ENCODE measurements around the gene GPD1.
A peak's percentile ranks its signal among the peaks of the same experiment; 100 is the strongest.
"Not testable (repeated sequence)": the region's sequence is repeated elsewhere in the genome, so short reads cannot be mapped to it uniquely, and the experiment has no call there.

The GPD1 gene

GRCh38 chr12:50074936-50075807 lies 28.6 kb upstream of the GPD1 start:
- DNase-seq, result peak; percentile 74

- no peak for DNase-seq
Observed at GRCh38 chr12:50075808-50076170, 28.0 kb upstream of the GPD1 start.

- no peak for DNase-seq
Observed at GRCh38 chr12:50077099-50077498, 26.7 kb upstream of the GPD1 start.

DNA sequence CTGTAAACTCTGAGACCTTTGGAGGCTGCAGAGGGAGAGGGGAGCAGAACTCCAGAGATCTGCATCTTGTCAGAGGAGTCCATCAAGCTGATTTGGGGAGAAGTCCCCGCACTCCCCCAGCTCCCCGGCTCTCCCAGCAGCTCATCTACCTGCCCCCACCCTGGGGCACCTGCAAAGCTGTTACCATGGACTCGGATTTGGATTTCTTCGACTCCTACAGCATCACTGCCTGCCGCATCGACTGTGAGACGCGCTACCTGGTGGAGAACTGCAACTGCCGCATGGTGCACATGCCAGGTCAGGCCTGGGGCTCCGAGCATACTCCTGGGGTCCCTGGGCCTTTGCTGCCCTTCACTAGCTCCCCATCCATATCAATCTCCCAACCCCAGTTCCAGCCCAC lies 25.5 kb upstream of the GPD1 start:
- DNase-seq, result no peak

DNA sequence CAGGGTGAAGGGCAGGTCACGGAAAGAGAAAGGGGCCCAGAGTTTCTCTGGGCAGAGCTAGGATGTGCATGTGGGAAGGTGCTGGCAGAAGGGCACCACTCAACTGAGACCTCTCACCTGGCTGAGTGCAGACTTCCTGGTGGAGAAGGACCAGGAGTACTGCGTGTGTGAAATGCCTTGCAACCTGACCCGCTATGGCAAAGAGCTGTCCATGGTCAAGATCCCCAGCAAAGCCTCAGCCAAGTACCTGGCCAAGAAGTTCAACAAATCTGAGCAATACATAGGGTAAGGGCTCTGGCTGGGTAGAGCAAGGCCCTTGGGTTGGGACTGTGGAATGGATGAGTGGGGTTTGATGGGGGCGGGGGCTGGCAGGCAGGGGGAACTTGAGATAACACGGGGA lies 24.0 kb upstream of the GPD1 start:
- no peak for DNase-seq

GRCh38 chr12:50081096-50081808 lies 22.6 kb upstream of the GPD1 start:
- no peak for DNase-seq

DNA sequence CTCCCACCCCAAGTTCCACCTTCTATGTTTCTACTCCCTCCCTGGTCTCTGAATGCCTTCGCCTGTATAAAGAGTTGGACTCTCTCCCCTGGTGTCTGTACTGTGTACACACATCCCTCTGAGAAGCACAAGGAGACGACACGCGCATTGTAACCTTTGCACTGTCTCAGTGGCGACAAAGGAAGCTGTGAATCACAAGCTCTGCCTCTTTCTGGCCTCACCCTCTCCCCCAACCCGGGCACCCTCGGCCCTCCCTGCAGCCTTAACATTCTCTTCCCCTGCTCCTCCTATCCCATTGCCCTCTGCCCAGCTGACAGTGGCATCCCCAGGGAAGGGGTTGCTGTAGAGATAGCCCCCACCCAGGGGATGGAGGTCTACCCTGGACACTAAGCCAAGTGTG lies 21.2 kb upstream of the GPD1 start:
- DNase-seq, result no peak

DNA sequence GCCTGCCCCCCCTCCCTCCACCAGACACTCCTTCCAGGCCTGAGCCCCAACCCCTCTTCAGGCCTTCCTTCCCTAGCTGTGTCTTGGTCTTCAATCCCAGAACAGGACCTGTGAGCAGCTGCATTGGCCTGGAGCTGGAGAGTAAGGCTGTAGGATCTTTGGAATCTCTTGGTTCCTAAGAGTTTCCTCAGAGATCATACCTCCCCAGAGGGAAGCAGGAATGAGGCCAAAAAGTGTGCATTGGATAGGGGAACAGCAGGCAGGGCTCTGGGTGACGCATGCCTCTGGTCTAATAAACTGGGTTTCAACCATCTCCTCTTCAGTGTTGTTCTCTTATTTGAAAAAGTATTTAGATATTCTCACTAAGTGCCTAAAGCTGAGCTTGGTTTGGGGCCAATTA lies 20.5 kb upstream of the GPD1 start:
- DNase-seq, result no peak

DNA sequence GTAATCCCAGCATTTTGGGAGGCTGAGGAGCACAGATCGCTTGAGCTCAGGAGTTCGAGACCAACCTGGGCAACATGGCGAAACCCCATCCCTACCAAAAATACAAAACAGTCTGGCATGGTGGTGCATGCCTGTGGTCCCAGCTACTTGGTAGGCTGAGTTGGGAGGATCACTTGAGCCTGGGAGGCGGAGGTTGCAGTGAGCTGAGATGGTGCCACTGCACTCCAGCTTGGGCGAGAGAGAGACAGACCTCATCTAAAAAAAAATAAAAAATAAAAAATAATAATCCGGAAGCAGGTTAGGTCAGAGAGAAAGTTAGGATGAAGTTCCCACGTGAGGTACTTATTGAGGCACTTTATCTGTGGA lies 19.4 kb upstream of the GPD1 start:
- not testable (repeated sequence) for DNase-seq

DNA sequence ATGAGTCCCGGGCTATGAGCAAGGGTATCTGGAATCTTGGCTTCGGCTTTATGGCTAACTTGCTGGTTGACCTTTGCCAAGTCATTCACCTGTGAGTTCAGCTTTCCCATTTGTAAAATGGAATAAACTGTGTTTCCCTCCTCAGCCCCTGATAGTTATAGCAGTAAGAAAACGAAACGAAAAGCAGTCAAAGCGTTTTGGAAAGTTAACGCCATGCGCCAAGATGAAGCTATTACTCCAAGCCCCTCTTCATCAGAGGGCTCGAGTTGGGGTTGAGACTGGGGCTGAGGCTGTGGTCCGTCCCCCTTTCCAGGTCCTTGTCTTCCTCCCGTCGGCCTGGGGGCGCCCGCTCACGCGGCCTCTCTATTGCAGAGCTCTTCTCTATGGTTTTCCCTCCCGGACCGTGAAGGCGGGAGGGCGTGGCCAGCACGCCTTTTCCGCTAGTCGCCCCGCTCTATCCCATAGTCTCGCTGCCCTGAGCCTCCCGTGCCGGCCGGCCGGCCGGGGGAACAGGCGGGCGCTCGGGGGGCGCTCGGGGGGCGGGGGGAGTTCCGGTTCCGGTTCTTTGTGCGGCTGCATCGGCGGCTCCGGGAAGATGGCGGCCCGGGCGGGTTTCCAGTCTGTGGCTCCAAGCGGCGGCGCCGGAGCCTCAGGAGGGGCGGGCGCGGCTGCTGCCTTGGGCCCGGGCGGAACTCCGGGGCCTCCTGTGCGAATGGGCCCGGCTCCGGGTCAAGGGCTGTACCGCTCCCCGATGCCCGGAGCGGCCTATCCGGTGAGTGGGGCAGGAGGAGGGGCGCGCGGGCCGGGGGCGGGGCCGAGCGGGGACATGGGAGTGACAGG lies 18.8 kb upstream of the GPD1 start, which contains the start of gene SMARCD1:
Gene SMARCD1, plus strand, starts transcription at position 568 of the 840 bp plus-strand sequence. Its CDS starts 28 bp downstream, at position 596.
- peak; percentile 81 for DNase-seq

DNA sequence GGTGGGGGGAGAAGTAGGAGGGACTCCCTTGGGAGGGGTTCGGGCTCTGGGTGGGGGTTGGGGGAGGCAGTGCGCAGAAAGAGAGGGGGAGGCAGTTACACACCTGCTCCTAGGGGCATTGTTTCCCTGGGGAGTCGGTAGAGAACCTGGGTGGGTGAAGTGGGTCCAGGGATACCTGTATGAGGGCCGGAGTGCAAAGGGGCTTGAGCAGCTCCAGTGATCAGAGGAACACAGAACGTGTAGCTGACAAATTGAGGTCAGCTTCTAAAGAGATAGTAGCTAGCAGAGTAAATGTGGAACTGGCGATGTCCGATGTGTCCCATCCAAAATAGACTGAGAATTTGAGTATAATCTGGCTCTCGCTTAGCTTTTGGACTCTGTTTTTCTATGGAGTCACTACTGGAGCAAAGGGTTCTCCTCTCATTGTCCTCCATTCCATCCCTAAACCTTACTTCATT lies 18.2 kb upstream of the GPD1 start:
- DNase-seq, result no peak

DNA sequence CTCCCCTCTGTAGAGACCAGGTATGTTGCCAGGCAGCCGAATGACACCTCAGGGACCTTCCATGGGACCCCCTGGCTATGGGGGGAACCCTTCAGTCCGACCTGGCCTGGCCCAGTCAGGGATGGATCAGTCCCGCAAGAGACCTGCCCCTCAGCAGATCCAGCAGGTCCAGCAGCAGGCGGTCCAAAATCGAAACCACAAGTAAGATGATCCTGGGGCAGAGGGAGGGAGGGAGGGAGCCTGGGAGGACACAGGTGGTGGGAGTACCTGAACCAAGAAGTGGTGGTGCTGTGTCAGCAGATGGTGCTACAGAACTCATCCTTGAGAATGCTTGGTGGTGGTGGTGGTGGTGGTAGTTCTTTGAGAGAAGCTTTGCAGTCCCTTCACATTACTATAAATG lies 17.7 kb upstream of the GPD1 start:
- DNase-seq, result no peak

DNA sequence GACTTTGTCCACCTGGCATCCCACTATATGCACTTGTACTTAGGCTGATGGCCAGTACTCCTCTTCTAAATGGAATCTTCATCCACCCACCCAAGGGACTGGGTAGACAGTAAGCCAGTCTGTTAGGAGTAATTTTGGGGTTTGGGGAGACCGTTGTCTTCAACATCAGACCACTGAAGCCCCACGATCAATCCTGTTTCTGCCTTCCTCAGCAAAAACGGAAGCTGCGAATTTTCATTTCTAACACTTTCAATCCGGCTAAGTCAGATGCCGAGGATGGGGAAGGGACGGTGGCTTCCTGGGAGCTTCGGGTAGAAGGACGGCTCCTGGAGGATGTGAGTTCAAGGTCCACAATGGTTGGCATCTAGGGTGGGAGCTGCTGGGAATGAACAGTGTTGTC lies 16.7 kb upstream of the GPD1 start:
- no peak for DNase-seq

GRCh38 chr12:50087995-50088394 lies 15.8 kb upstream of the GPD1 start:
- DNase-seq, result no peak

- DNase-seq, result peak; percentile 51
Observed at GRCh38 chr12:50088577-50089335, 15.1 kb upstream of the GPD1 start.

DNA sequence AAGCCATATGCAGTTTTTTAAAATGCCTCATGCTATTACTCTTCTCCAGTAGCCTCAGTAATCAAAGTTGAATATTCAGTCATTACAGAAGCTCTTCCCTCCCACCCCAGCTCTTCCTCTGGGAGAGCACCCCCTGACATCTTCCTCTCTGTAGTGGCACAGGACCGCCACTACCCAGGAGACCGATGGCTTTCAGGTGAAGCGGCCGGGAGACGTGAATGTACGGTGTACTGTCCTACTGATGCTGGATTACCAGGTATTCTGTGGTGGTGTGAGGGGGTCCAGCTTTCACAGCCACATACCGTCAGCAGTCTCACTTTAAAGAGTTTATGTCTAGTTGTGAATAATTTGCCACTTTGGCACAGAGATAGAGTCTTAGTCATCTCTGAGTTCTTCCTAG lies 14.1 kb upstream of the GPD1 start:
- no peak for DNase-seq

- no peak for DNase-seq
Observed at GRCh38 chr12:50090391-50090790, 13.4 kb upstream of the GPD1 start.

- no peak for DNase-seq
Observed at GRCh38 chr12:50097952-50098351, 5.9 kb upstream of the GPD1 start.

- no peak for DNase-seq
Observed at GRCh38 chr12:50099302-50100008, 4.4 kb upstream of the GPD1 start.

DNA sequence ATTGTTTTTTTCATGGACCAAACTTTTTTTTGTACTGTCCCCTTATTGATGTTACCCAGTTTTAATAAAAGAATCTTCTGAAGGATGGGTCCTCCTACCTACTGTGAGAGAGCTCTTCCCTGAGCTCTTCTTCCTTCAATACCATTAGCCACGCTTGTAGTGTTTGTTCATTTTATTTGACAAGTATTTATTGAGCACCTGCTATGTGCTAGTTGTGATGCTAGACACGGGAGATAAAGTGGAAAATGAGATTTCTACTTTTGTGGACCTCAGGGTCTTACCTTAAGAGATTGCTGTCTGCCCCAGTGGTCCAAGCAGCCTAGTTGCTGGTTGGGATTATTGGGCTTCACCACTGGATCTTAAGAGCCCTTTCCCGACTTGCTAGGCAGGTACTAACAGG lies 3.2 kb upstream of the GPD1 start:
- DNase-seq, result no peak

- DNase-seq, result no peak
Observed at GRCh38 chr12:50101663-50102062, 2.1 kb upstream of the GPD1 start.

DNA sequence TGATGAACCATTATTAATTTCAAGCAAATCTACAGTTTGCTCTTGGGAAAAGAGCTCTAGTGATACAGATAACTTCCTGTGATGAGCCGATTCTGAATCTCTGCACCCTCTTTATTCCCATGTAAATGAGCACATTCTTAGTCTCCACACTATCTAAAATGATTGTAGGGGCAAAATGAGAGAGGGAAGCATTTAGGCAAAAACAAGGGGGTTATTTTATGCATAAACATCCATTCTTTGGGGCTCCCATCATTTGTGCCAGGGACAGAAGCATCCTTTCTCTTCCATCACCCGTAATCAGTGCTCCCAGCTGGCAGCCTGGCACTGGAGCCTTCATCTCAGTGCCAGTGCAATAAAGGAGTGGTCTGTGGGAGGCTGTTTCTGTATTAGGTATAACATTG lies 1.7 kb upstream of the GPD1 start:
- DNase-seq, result no peak
